GM10266 (cell line): ENCODE measurements around the gene TP73.

Source experiments
- DNase-seq: peaks from one replicate; pipeline ENCODE4 v3.0.0; 2012; ENCODE audit errors: extremely low spot score
- TF ChIP-seq, protein P1 (sequence below): IDR thresholded peaks from 2 replicates; pipeline ENCODE4 v1.5.1; 2012; ENCODE audit warnings: mild to moderate bottlenecking, low read depth; ENCODE audit not compliant: control insufficient read depth, insufficient read depth; ENCODE audit errors: missing control alignments

Gene TP73

GRCh38 chr1:3736131-3736561 lies 83.8 kb downstream of the TP73 start:
- TF ChIP-seq, protein P1, sequence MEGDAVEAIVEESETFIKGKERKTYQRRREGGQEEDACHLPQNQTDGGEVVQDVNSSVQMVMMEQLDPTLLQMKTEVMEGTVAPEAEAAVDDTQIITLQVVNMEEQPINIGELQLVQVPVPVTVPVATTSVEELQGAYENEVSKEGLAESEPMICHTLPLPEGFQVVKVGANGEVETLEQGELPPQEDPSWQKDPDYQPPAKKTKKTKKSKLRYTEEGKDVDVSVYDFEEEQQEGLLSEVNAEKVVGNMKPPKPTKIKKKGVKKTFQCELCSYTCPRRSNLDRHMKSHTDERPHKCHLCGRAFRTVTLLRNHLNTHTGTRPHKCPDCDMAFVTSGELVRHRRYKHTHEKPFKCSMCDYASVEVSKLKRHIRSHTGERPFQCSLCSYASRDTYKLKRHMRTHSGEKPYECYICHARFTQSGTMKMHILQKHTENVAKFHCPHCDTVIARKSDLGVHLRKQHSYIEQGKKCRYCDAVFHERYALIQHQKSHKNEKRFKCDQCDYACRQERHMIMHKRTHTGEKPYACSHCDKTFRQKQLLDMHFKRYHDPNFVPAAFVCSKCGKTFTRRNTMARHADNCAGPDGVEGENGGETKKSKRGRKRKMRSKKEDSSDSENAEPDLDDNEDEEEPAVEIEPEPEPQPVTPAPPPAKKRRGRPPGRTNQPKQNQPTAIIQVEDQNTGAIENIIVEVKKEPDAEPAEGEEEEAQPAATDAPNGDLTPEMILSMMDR, result no peak
- no peak for DNase-seq

DNA sequence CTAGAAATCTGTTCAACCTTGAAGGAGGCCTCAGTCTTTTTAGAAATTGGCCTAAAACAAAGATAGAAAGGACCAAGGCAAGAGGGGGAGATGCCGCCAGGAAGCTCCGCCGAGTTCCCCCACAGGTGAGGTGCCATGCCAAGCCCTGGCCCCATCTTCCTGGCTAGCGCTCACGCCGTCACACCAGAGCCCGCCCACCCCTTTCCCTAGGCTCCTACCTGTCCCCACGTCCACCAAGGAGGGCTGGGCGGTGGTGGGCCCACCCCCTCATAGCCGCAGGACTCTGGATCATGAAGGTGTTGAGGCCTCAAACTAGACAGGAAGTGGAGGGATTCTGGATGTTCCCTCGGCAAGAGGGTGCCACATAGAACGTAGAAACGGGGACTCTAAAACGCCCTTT lies 84.4 kb downstream of the TP73 start:
- TF ChIP-seq, protein P1, result no peak
- DNase-seq, result no peak

- TF ChIP-seq, protein P1, result no peak
- DNase-seq, result no peak
Measured at GRCh38 chr1:3738943-3739342, 86.6 kb downstream of the TP73 start.

GRCh38 chr1:3740042-3740441 lies 87.7 kb downstream of the TP73 start:
- TF ChIP-seq, protein P1, result no peak
- no peak for DNase-seq

DNA sequence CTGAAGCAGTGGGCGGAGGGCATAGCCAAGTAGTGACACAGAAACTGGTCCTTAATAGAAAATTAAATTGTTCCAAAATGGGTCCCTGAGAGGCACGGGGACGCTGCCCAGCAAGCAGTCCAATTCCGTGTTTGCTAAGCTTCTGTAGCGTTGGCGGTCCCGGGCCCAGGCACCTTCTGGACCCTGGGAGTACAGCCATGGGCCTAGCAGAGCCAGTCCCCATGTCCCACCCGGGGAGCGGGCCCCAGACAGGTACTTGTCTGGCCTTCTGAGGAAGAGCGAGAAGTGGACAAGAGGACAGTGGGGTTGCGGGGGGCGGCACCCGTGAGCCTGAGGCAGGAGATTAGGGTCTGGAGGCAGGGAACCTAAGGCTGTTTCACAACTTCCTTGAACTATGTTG lies 88.4 kb downstream of the TP73 start:
- TF ChIP-seq, protein P1, result no peak
- DNase-seq, result no peak

DNA sequence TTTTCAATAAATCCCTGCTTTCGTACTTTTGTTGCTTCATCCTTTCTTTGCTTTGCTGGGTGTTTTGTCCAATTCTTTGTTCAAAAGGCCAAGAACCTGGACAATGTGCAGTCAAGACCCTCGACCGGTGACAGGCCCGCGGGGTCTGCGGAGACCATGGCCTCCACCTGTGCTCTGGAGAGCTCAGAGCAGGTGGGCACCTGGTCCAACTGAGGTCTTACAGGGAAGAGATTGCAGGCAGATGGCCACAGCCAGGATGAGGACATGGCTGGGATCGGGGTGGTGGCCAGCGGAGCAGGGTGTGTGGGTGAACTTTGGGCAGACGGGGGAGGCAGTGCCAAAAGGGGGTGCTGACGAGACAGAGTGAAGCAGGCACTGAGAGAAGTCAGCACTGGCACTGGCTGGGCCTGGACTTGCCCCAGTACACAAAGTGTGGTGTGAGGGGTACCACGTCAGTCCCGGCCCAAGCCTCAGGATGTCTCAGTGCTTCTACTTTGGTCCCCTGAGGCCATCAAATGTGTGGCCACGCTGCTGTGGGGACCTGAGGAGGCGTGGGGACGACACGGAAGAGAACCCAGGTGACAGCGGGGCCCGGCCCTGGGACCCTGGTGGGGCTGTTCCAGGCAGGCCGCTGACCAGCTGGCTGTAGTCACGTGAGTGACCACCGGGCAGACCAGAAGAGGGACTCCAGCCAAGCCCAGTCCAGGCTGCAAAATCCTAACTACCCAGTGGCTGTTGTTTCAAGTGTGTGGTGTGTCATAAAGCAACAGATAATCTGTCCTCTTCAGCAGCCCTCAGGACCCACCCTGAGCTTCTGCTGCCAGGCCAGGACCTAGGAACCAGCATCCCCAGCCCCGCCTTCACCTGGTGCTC lies 89.5 kb downstream of the TP73 start:
- TF ChIP-seq, protein P1, result no peak
- no peak for DNase-seq
